NCI-H460 (cell line): ENCODE data around the gene WDR5. TPM values are rescaled to one million over a fixed set of nuclear protein-coding genes. Genes with fewer than 3 reads are reported as not detected.

Experiments used
- DNase-seq: peaks from one replicate; pipeline ENCODE4 v3.0.0-alpha.2; 2016; ENCODE audit warnings: low read depth; ENCODE audit errors: extremely low read depth
- small RNA-seq, 2 experiments: library from RNA; depleted of rRNA; stranded (forward); fragments of <200 nt; gene quantifications; one replicate each; pipeline ENCODE3, GENCODE V24; 2014
- total RNA-seq: library from RNA; depleted of rRNA; stranded (reverse); fragments of >200 nt; shearing (Covaris generic); gene quantifications from 2 replicates; pipeline ENCODE4 v1.2.3, GENCODE V29; 2014; rRNA removed

Gene WDR5
- total RNA-seq, 1 experiment from 2014 or later: 32.3 TPM

- DNase-seq: no peak
Observed at GRCh38 chr9:134204991-134205578, 69.2 kb downstream of the WDR5 start.

- DNase-seq: no peak
Observed at GRCh38 chr9:134205672-134206310, 69.9 kb downstream of the WDR5 start.

GRCh38 chr9:134206311-134207300 lies 70.7 kb downstream of the WDR5 start:
- no peak for DNase-seq

- DNase-seq: no peak
Observed at GRCh38 chr9:134208310-134208841, 72.5 kb downstream of the WDR5 start.

GRCh38 chr9:134208981-134209725 lies 73.3 kb downstream of the WDR5 start:
- no peak for DNase-seq

Small RNA genes lying within 50 kb of the gene (small RNA-seq; reads per million reads assigned to genes)
- 0.70 to 24.7 reads per million in 2 experiments for gene RNU6ATAC

Other genes with a start within 250 kb of the WDR5 start
- gene VAV2, start 143.8 kb upstream of the WDR5 start, total RNA-seq: 6.0 and 6.6 TPM in 2 replicates
- 19.2 and 21.7 TPM in 2 replicates for gene BRD3OS, start 110.6 kb upstream of the WDR5 start, total RNA-seq
- gene BRD3, start 68.1 kb upstream of the WDR5 start, total RNA-seq: 7.8 and 9.0 TPM in 2 replicates
- gene RNU6ATAC, start 28.5 kb downstream of the WDR5 start, total RNA-seq: not detected in 2 replicates
- 29.3 and 30.5 TPM in 2 replicates for gene RXRA, start 190.4 kb downstream of the WDR5 start, total RNA-seq